ENCODE data around the gene ZNF500. TPM values are rescaled to one million over a fixed set of nuclear protein-coding genes. Genes with fewer than 3 reads are reported as not detected.

ZNF500 gene
- total RNA-seq, 1 experiment from 2014 or later = 18.3 TPM

DNA sequence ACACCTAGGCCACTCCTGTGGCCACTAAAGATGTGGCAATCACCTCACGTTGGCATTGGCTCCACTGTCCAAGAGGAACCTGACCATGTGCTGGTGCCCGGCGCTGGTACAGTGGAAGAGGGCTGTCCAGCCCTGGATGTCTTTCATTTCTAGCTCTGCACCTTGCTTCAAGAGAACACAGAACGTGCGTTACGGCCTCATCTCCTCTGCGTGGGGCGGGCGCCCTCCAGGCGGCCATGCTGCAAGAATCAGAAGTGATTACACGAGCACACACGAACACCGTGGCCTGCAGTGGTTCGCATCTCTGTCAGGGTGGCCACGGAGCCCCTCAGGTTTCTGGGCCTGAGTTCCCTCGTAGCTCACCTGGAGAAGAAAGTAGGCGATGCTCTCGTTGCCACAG is 40.3 kb downstream of the ZNF500 start:
- Histone ChIP-seq H2BK15ac (ENCODE audit: low read depth, low read length) (no peak overlapping the region), H3K27ac (ENCODE audit: insufficient read length, low read depth, low read length) (no peak overlapping the region), H2AFZ (ENCODE audit: low read length) (no peak overlapping the region), H4K5ac (ENCODE audit: insufficient read length, low read depth, low read length) (no peak overlapping the region), H2BK20ac (ENCODE audit: low read depth, low read length, poor library complexity, severe bottlenecking) (no peak overlapping the region), H3K9ac (ENCODE audit: extremely low read depth, insufficient read length, low read length) (no peak overlapping the region), H4K20me1 (ENCODE audit: control insufficient read depth, insufficient read depth, insufficient read length) (no peaks in the 10 kb centered on the region), H3K4me1 (ENCODE audit: insufficient read depth, low read length) (no peaks in the 10 kb centered on the region), H3K14ac (ENCODE audit: insufficient read depth, low read length) (no peak overlapping the region), H2BK120ac (ENCODE audit: low read depth, low read length, poor library complexity, severe bottlenecking) (no peak overlapping the region), H3K79me2 (ENCODE audit: insufficient read depth, low read length) (0 out of 2 replicates have a peak, but pooled peaks cover 2% of the 10 kb centered on the region), H3T11ph (ENCODE audit: low read length) (no peak overlapping the region), H4K8ac (replicated peaks; ENCODE audit: insufficient read length, low read depth, low read length) (no peak overlapping the region), H3K79me1 (ENCODE audit: insufficient read depth, low read depth, low read length, poor library complexity, severe bottlenecking) (peaks cover 3% of the 10 kb centered on the region), H2AK5ac (ENCODE audit: insufficient read length, low read length) (no peak overlapping the region), H3K4me2 (ENCODE audit: insufficient read depth, insufficient read length, low read length) (no peak overlapping the region), H3K27me3 (ENCODE audit: insufficient read depth, low read length) (no peaks in the 10 kb centered on the region), H3K9me3 (ENCODE audit: control insufficient read depth, low read depth, low read length) (no peaks in the 10 kb centered on the region), H3K23ac (ENCODE audit: insufficient read length, low read depth, low read length) (no peak overlapping the region), H4K91ac (ENCODE audit: insufficient read length, low read depth, low read length) (no peak overlapping the region), H3K23me2 (ENCODE audit: insufficient read length, low read depth, low read length, poor library complexity, severe bottlenecking) (no peaks in the 10 kb centered on the region), H3K56ac (ENCODE audit: insufficient read length, low read depth, low read length) (no peak overlapping the region), H2BK5ac (ENCODE audit: insufficient read length, low read length) (no peak overlapping the region), H3K4ac (ENCODE audit: low read depth, low read length) (no peak overlapping the region), H2BK12ac (ENCODE audit: insufficient read length, low read depth, low read length) (no peak overlapping the region), H3K18ac (ENCODE audit: insufficient read length, low read depth, low read length) (no peak overlapping the region)
- no peak overlapping the region for H3K4me3 Mint-ChIP-seq
- H3K36me3 Mint-ChIP-seq (ENCODE audit: insufficient read depth in 1 of 3, low read depth in 3 of 3) = peaks cover 8 to 65% (median 49%) of the 10 kb centered on the region in 3 experiments
- TF ChIP-seq, protein P1, sequence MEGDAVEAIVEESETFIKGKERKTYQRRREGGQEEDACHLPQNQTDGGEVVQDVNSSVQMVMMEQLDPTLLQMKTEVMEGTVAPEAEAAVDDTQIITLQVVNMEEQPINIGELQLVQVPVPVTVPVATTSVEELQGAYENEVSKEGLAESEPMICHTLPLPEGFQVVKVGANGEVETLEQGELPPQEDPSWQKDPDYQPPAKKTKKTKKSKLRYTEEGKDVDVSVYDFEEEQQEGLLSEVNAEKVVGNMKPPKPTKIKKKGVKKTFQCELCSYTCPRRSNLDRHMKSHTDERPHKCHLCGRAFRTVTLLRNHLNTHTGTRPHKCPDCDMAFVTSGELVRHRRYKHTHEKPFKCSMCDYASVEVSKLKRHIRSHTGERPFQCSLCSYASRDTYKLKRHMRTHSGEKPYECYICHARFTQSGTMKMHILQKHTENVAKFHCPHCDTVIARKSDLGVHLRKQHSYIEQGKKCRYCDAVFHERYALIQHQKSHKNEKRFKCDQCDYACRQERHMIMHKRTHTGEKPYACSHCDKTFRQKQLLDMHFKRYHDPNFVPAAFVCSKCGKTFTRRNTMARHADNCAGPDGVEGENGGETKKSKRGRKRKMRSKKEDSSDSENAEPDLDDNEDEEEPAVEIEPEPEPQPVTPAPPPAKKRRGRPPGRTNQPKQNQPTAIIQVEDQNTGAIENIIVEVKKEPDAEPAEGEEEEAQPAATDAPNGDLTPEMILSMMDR (conservative IDR thresholded peaks at IDR 0.05) = no peak
- DNase-seq = no peak
- no peaks in the 10 kb centered on the region for H3K4me1 Mint-ChIP-seq
- peak overlapping the region in 2 of 3 experiments; percentile 57 to 60; a peak in 3 of 7 replicates for H3K27ac Mint-ChIP-seq
- H3K9me3 Mint-ChIP-seq = no peaks in the 10 kb centered on the region; a peak in 1 of 5 replicates
- no CpG with 5 or more reads among the region's 18 CpGs for WGBS (ENCODE audit: extremely low coverage, insufficient read length, low lambda C conversion rate)
- H3K27me3 Mint-ChIP-seq (ENCODE audit: low read depth) = no peaks in the 10 kb centered on the region

All from H9 (cell line).